Pulmonary artery endothelial cell (primary cell): Measurements from ENCODE around the gene CPNE1. TPM values are rescaled to one million over a fixed set of nuclear protein-coding genes. Genes with fewer than 3 reads are reported as not detected.

Experiments
- total RNA-seq: library from RNA; depleted of rRNA; stranded (reverse); fragments of >200 nt; gene quantifications from 2 replicates; pipeline ENCODE4 v1.2.3, GENCODE V29; 2014

The CPNE1 gene
- total RNA-seq, 1 donor from 2014 or later = 166 TPM

Other genes with a start within 250 kb of the CPNE1 start
- 0.99 and 2.1 TPM in 2 replicates for gene GDF5, start 226.7 kb downstream of the CPNE1 start, total RNA-seq
- 21.2 and 28.0 TPM in 2 replicates for gene CEP250, start 209.3 kb downstream of the CPNE1 start, total RNA-seq
- gene C20orf173, start 135.2 kb downstream of the CPNE1 start, total RNA-seq = not detected in 2 replicates
- 254 and 305 TPM in 2 replicates for gene ERGIC3, start 122.8 kb downstream of the CPNE1 start, total RNA-seq
- gene SPAG4, start 49.1 kb downstream of the CPNE1 start, total RNA-seq = 6.7 and 13.7 TPM in 2 replicates
- gene RBM12, start within 50 bp of the CPNE1 start, total RNA-seq = 64.1 and 70.8 TPM in 2 replicates
- gene NFS1, start 34.5 kb upstream of the CPNE1 start, total RNA-seq = 22.3 and 48.5 TPM in 2 replicates
- 110 and 266 TPM in 2 replicates for gene ROMO1, start 34.5 kb upstream of the CPNE1 start, total RNA-seq
- 247 and 325 TPM in 2 replicates for gene RBM39, start 77.4 kb upstream of the CPNE1 start, total RNA-seq
- 29.8 and 30.9 TPM in 2 replicates for gene PHF20, start 107.1 kb upstream of the CPNE1 start, total RNA-seq